Measurements from ENCODE around the gene ZBTB40.

Gene ZBTB40, protein sequence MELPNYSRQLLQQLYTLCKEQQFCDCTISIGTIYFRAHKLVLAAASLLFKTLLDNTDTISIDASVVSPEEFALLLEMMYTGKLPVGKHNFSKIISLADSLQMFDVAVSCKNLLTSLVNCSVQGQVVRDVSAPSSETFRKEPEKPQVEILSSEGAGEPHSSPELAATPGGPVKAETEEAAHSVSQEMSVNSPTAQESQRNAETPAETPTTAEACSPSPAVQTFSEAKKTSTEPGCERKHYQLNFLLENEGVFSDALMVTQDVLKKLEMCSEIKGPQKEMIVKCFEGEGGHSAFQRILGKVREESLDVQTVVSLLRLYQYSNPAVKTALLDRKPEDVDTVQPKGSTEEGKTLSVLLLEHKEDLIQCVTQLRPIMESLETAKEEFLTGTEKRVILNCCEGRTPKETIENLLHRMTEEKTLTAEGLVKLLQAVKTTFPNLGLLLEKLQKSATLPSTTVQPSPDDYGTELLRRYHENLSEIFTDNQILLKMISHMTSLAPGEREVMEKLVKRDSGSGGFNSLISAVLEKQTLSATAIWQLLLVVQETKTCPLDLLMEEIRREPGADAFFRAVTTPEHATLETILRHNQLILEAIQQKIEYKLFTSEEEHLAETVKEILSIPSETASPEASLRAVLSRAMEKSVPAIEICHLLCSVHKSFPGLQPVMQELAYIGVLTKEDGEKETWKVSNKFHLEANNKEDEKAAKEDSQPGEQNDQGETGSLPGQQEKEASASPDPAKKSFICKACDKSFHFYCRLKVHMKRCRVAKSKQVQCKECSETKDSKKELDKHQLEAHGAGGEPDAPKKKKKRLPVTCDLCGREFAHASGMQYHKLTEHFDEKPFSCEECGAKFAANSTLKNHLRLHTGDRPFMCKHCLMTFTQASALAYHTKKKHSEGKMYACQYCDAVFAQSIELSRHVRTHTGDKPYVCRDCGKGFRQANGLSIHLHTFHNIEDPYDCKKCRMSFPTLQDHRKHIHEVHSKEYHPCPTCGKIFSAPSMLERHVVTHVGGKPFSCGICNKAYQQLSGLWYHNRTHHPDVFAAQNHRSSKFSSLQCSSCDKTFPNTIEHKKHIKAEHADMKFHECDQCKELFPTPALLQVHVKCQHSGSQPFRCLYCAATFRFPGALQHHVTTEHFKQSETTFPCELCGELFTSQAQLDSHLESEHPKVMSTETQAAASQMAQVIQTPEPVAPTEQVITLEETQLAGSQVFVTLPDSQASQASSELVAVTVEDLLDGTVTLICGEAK

DNA sequence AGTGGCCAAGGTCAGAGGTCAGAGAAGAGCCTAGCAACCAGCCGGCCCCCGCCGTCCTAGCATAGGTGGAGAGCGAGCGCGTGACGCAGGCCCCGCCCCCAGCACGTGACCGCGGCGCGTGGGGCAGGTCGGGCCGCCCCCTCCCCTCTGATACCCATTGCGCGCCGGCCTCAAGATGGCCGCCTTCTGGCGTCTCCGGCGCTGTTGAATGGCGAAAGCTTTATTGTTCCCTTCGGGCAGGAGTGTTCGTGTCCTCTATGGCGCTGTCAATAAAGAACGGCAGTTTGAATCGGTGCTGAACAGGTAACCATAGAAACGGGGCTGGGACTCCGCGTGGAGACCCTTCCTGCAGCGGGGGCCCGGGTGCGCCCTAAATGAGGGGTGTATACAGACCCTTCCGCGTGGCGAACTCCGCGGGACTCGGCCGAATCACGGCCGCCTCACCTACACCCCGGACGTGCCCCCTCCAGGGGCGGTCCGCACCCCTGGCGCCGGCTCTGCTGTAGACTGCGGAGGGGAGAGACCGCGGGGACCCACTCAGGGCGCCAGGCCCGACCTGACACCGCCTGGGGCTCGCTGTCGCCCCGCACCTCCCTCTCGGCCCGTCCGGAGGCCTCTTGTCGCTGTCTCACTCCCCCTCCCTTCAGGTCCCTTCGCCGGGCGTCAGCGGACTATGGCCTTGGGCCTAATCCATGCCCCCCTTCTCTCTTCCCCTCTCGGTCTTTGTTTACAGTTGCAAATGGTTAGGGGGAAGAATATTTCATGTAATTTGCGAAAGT, at the start of gene ZBTB40:
ZBTB40 (plus strand) TSS at position 150 of the 779 bp plus-strand sequence. CDS start 38,098 bp downstream, outside the sequence.
- peak; percentile 98 for DNase-seq

DNA sequence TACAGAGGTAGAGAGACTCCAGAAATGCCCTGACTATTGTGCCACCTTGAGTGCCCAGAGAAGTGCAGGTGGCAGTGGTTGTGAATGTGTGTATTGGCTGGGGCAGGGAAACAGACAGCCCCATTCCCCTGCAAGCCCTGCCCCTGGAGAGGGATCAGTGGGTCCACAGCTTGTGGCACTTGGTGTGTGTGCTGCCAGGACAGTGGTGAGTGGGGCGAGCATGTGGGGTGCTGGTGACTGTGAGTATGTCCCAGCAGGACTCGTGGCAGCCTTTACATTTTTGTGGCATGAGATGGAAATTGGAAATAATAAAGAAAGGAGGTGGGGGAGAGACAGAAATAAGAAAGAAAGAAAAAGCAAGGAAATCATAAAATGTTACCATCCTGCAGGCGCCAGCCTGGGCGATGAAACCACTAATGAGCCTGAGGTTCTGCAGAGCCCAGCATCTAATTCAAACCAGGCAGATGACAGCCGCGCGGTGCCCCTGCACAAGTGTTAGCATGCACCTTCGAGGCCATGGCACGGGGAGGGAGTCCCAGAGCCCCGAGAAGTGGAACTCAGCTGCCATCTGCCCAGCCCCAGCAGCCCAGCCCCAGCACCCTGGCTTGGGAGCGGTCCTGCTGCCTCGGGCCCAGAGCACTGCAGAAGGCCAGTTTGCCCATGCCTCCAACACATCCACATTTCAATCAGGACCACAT, 49.1 kb upstream of the ZBTB40 start:
- no peak for DNase-seq

DNA sequence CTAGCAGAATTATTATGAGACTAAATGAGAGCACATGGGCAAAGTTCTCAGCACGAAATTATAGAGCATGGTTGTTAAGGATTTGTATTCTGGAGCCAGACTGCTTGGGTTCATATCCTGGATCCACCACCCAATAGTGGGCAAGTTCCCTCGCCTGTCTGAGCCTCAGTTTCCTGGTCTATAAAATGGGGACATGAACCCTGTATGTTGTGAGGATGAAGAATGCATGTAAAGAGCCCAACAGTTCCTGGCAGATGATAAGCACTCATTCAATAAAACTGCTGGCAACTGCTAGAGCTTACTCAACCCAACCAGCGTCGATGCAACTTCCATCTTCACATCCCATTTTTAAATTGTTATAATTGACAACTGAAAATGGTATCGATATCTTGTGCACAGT, 47.2 kb upstream of the ZBTB40 start:
- DNase-seq: no peak

DNA sequence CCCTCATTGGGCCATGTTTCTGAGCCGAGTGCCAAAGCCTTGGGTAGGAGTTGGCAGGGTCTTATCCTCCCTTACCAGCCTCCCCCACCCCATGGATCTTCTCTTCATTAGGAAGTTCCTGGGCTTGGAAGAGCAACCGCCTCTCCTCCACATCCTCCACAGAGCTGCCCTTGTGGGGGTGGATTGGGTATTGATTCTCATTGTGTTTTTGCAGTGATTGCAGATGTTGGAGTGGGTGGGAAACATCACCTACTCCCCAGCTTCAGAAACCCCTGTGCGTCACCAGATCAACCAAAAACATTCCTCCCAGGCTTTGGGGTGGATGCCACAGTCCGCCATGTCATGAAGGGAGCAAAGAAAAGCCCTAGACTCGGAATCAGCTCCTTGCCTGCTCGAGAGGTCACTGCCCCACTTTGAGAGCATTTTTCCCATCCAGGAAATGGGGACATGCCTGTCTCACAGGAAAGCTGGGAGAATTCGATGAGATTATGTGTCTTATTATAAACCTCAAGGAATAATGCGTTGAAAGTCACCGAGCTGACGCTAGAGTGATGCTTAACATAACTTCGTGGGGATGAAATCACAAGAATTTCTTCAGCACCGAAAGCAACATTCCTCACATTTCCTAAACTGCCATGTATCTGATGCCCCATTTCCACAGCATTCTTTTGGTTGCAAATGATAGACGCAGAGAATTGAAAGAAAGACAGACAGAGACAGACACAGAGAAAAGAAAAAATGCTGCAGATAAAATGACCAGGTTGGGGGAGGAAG, 44.7 kb upstream of the ZBTB40 start:
- no peak for DNase-seq

DNA sequence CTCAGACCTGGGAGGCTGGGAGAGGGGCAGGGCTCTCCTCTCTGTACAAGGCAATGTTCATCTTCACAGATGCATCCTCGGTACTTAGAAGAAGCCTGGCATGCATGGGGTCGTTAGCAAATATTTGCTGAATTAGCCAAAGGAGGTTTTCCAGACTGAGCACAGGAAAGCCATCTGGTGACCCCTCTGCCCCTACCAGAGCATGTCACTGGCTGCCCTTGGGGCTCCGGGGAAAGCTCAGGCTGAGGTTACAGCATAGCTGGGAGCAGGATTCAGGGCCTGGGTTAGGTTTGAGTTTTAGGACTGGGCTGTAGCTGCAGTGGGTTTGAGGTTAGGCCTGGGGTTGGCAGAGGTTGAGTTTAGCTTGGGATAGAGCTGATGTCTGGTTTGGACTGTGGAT, 43.4 kb upstream of the ZBTB40 start:
- DNase-seq: no peak

DNA sequence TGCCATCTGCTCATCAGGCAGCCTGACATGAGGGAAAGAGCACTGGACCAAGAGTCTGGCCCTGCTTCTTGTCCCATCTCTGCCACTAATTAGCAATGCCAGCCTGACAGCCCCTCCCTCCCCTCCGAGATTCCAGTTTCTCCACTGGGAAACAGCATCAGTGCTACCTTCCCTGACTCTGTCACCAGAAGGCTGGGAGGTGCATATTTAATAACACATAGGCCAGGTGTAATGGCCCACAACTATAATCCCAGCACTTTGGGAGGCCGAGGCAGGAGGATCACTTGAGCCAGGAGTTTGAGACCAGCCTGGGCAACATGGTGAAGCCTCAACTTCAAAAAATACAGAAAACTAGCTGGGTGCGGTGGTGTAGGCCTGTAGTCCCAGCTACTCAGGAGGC, 41.2 kb upstream of the ZBTB40 start:
- DNase-seq: no peak

DNA sequence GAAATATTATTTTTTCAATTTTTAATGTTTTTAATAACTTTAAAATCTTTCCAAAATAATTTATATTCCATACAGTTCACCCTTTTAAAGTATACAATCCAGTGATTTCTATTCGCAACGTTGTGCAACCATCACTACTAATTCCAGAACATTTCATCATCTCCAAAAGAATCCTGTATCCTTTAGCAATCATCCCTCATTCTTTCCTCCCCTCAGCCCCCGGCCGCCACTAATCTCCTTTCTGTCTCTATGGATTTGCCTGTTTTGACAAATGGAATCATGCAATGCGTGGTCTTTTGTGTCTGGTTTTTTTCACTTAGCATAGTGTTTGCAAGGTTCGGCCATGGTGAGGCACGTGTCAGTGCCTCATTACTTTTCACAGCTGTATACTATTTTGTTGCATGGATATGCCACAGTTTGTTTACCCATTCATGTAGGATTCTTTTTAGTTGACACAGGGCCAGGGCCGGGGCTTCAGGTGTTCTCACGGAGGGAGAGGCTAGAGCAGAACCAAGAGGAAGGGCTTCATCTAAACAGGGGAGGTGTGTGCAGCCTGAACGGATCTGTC, 40.6 kb upstream of the ZBTB40 start:
- DNase-seq: no peak

DNA sequence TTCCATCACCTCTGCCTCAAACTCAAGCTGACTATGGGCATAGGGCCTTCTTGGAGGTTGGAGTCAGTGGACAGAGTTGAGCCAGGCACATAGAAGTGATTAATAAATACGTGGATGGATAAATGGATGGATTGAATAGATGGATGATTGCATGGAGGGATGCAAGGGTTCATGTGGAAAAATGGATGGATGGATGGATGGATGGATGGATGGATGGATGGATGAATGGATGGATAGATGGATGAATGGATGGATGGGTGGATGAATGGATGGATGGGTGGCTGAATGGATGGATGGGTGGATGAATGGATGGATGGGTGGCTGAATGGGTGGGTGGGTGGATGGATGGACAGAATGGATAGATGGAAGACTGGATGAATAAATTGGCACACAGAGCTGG, 40.1 kb upstream of the ZBTB40 start:
- no peak for DNase-seq

DNA sequence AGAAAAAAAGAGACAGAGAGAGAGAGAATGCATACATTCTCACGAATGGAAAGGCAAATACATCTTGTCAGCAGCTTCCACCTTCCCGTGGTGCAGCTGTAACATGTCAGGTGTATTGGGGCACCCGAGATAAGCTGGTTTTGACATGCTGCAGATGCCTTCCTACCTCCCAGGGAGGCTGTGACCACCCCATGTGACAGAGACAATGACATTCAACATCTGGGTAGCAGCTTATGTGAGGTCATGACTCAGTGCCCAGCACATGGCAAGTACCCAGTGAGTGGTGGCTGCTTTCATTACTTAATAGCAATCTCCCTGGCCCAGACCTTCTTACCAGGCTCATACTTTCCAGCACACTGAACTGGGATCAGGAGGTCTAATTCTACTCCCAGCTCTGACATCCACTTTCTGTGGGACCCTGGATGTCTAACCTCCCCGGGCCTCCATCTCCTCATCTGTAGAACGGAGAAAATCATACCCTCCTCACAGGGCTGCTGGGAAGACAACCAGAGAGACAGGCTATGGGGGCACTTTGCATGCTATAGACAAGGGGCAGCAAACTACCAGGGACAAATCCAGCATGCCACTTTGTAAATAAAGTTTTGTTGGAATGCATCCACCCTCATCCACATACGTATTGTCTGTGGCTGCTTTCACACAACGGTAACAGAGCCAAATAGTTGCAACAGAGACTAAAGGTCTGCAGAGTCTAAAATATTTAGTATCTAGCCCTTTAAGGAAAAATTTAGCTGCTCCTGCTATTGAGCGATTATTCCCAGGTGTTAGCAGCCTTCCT, 38.5 kb upstream of the ZBTB40 start:
- peak; percentile 56 for DNase-seq

DNA sequence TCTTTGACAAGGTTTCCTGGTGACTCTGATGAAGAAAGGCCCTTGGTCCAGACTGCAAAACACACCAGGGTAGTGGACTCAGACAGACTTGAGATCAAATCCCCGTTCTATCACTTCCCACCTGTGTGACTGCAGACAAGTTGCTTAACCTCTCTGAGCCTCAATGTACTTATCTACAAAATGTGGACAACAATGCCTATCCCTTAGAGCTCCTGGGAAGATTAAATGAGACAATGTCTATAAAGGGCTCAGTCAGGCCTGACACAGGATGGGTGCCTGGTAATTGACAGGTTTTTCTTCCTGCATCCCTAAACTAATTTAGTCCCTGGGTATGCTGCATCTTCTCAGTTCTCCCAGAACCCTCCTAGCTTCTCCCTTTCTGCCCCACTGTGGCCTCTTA, 37.9 kb upstream of the ZBTB40 start:
- DNase-seq: no peak

DNA sequence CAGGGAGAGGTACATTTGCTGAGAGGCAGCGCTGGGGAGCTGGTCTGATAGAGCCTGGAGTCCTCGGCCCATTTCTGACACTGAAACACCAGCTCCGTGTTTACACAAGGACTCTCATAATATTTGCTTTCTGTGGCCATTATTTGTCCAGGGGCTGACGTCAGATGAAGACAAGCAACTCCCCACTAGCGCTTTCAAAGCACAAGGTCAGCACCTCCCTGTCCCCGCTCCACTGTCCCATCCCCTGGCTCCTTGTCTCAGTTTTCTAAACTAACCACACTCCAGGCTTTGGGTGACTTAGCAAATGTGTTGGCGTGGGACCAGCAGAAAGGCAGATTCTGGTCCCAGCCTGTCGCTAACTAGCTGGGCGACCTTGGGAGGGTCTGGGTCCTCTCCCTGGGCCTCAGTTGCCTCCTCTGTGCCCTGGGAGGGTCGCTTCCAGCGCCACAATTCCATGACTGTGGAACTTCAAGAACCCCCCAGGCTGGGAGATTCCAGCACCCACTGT, 37.4 kb upstream of the ZBTB40 start:
- DNase-seq: peak; percentile 61

DNA sequence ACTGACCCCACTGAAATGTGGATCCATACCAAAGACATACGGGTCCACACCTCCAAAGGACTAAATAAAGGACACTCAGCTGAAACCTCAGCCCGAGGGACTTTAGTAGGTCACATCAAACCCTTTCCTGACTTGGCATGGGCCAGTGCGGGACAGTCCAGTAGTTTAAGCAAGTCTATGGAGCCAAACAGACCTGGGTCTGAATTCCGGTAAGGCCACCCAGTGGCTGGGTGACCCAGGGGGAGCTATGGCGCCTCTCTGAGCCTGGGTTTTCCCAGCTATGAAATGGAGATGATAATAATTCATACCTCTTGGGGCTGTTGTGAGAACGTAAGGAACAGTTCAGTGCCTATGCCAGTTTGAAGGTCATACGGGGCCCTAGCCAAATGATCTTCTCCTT, 36.2 kb upstream of the ZBTB40 start:
- DNase-seq: no peak

DNA sequence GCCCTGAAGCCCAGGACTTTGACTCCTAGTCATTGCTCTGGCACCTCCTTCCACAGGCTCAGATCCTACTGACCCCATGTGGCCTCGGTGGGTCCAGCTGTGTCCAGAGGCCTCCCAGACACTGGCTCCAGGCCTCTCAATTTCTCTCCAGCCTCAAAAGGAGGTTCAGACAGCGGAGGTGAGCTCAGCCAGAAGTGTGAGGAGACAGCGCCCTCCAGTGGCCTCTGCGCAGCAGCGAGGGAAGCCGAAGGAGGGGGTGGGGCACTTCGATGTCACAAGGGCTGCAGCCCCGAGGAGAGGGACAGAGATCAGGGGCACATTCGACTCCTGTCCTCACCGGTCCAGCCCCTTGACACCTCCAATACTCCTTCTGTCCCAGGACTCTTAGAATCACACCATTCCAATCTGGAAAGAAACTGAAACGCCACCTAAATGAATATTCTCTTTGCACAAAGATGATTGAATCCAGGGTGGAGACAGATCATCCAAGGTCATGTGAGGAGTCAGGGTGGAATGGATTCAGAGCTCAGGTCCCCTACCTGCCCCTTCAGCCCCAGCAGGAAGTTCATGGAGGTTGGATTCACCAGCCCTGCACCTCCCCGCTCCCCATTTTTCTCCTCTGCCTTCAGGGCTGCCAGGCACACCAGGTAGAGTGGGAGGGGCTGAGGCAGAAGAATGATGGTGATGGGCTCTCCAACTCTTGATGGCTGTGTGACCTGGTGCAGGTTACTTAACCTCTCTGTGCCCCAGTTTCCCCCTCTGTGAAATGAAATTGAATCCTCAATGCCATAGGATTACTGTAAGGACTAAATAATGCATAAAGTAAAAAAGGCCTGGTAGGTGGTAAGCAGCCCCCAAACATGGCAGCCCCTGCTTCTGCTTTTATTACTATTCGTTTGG, 34.8 kb upstream of the ZBTB40 start:
- DNase-seq: peak; percentile 87

DNA sequence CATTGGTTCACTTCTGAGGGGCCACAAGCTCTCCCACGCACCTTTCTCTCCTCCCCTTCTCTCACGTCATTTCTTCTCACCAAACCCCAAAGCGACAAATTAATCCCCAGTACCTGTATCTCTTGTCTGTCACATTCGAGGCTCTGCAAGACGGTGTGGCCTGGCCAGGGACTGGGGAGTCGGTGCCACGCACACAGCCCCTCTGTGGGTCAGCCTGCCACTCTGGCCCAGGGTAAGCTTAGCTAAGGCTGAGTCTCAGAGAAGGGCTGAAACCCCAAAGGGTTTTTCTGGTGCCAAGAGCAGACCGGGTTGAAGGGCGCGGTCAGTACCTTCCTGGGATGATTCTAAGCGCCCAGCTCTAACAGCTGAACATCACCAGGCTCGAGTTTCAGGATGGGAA, 34.2 kb upstream of the ZBTB40 start:
- DNase-seq: no peak

DNA sequence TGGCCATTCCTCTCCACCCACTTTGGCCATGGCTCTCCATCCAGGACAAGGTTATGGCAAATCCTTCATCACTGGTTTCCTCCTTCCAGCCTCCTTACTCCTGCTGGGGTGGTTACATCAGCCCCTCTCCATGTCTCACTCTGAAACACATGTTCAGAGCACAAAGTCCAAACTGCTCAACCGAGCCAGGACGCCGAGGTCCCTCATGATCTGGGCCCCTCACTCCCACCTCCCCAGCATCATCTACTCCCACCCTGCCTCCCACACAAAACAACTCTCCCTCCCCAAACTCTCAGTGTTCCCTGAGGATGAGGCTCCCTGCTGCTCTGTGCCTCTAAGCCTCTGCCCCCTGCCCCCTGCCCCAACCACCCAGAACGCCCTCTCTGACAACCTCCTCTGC, 33.3 kb upstream of the ZBTB40 start:
- DNase-seq: no peak

DNA sequence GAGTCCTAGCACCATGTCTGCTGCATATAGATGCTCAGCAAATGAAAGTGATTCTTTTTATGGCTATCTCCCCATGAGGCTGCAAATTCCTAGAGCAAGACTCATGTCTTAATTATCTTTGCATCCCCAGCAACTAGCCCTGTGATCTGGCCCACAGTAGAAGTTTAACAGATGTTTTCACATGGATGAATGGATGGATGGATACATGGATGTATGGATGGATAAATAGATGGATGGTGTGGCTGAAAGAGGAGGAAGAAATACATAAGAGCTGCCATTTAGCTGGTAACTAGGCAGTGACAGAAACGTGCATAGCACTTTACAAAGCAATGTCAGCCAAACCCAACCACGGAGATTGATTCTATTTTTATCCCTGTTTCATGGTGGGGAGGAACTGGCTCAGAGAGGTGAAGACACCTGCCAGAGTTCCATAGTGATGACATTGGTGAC, 32.7 kb upstream of the ZBTB40 start:
- DNase-seq: peak; percentile 77

DNA sequence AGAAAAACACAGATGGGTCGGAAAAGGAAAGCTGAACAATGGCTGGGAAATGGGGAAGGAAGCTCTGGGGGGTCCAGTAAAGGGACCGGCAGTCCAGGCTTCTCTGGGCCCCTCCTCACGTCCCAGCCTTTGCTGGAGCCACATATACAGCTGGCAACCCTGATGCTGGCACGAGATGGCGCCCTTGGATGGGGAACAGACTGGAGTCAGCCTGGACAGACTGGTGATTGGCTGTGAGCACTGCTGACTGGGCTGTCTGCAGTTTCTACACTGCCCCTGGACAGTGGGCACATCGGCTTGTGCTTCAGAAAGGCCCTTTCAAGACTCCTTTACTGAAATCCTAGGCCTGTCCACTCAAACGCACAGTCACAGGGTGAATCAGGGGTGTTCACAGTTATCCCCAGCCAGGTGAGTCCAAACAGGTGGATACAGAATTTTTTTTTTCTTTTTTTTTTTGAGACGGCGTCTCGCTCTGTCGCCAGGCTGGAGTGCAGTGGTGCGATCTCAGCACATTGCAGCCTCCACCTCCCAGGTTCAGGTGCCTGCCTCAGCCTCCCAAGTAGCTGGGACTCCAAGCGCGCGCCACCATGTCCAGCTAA, 31.1 kb upstream of the ZBTB40 start:
- peak; percentile 85 for DNase-seq

DNA sequence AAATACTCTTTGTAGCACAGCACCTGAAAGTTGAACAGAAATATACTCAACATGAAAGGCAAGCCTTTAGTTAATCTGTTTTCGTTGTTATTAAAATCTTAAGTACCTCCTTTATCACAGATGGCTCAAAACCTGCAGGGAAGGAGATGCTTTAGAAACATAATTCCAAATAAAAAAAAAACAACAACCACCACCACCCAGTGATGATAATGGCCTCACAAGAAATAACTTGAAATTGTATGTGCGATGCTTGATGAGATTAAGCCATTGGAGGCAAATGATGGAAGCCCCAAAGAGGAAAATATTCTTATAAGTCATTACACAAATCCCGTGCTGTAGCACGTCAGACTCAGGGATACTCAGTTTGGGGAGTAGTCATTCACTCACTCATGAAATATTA, 24.9 kb upstream of the ZBTB40 start:
- no peak for DNase-seq

Measured in RPMI8226 (cell line).